ENCODE measurements around the gene DLK1.

Gene DLK1

GRCh38 chr14:100692859-100693558 is 33.7 kb upstream of the DLK1 start:
- TF ChIP-seq CTCF (IDR thresholded peaks at IDR 0.05; ENCODE audit: insufficient read depth, low read depth, low read length, missing control alignments): no peak
- no peak overlapping the region for H3K4me3 ChIP-seq (ENCODE audit: low read depth, low read length)

GRCh38 chr14:100693877-100694578 is 32.7 kb upstream of the DLK1 start:
- no peak for DNase-seq (ENCODE audit: low read depth)
- no peak for TF ChIP-seq CTCF (IDR thresholded peaks at IDR 0.05; ENCODE audit: insufficient read depth, low read depth, low read length, missing control alignments)
- no peak overlapping the region for H3K4me3 ChIP-seq (ENCODE audit: low read depth, low read length)

More at GRCh38 chr14:100692859-100693558, 33.7 kb upstream of the DLK1 start:
- DNase-seq (ENCODE audit: low read depth): no peak

GRCh38 chr14:100694579-100695422 is 31.9 kb upstream of the DLK1 start:
- no peak overlapping the region for H3K4me3 ChIP-seq (ENCODE audit: low read depth, low read length)
- TF ChIP-seq CTCF (IDR thresholded peaks at IDR 0.05; ENCODE audit: insufficient read depth, low read depth, low read length, missing control alignments): no peak
- no peak for DNase-seq (ENCODE audit: low read depth)

- no peak for DNase-seq (ENCODE audit: low read depth)
- no peak overlapping the region for H3K4me3 ChIP-seq (ENCODE audit: low read depth, low read length)
Measured at GRCh38 chr14:100695423-100695738, 31.3 kb upstream of the DLK1 start.

GRCh38 chr14:100696008-100696407 is 30.7 kb upstream of the DLK1 start:
- no peak overlapping the region for H3K4me3 ChIP-seq (ENCODE audit: low read depth, low read length)
- no peak for DNase-seq (ENCODE audit: low read depth)
- TF ChIP-seq CTCF (IDR thresholded peaks at IDR 0.05; ENCODE audit: insufficient read depth, low read depth, low read length, missing control alignments): no peak

More at GRCh38 chr14:100695423-100695738, 31.3 kb upstream of the DLK1 start:
- no peak for TF ChIP-seq CTCF (IDR thresholded peaks at IDR 0.05; ENCODE audit: insufficient read depth, low read depth, low read length, missing control alignments)

GRCh38 chr14:100696590-100696989 is 30.1 kb upstream of the DLK1 start:
- H3K4me3 ChIP-seq (ENCODE audit: low read depth, low read length): no peak overlapping the region
- no peak for DNase-seq (ENCODE audit: low read depth)
- TF ChIP-seq CTCF (IDR thresholded peaks at IDR 0.05; ENCODE audit: insufficient read depth, low read depth, low read length, missing control alignments): no peak

All from GM12865 (cell line).